Fibroblast of peridontal ligament (primary cell): ENCODE results near the gene NFIC.
A peak's percentile ranks its signal among the peaks of the same experiment; 100 is the strongest.
"Not testable (repeated sequence)": the region's sequence is repeated elsewhere in the genome, so short reads cannot be mapped to it uniquely, and the experiment has no call there.

Source experiments
- DNase-seq: peaks from one replicate; pipeline ENCODE4 v3.0.0-alpha.2; 2010; ENCODE audit errors: extremely low read depth

Gene NFIC

GRCh38 chr19:3420909-3421619, 54.7 kb downstream of the NFIC start:
- no peak for DNase-seq

- not testable (repeated sequence) for DNase-seq
These were observed 55.3 kb downstream of the NFIC start for GRCh38 chr19:3421656-3422055.

- DNase-seq = no peak
These were observed 56.9 kb downstream of the NFIC start for GRCh38 chr19:3423183-3423829.

- DNase-seq = no peak
These were observed 60.0 kb downstream of the NFIC start for GRCh38 chr19:3426433-3426832.

GRCh38 chr19:3430366-3430680, 63.9 kb downstream of the NFIC start:
- DNase-seq = peak; percentile 30

GRCh38 chr19:3431760-3432397, 65.5 kb downstream of the NFIC start:
- no peak for DNase-seq

- no peak for DNase-seq
These were observed 66.9 kb downstream of the NFIC start for GRCh38 chr19:3433313-3433712.

GRCh38 chr19:3433805-3434540, 67.6 kb downstream of the NFIC start:
- DNase-seq = no peak

GRCh38 chr19:3434630-3435553, 68.5 kb downstream of the NFIC start:
- DNase-seq = peak; percentile 89

- no peak for DNase-seq
These were observed 73.7 kb downstream of the NFIC start for GRCh38 chr19:3440082-3440481.

- no peak for DNase-seq
These were observed 75.0 kb downstream of the NFIC start for GRCh38 chr19:3441089-3441985.

GRCh38 chr19:3441986-3442329, 75.6 kb downstream of the NFIC start:
- DNase-seq = no peak

GRCh38 chr19:3442487-3443071, 76.2 kb downstream of the NFIC start:
- no peak for DNase-seq

- peak; percentile 33 for DNase-seq
These were observed 77.7 kb downstream of the NFIC start for GRCh38 chr19:3443840-3444694.

GRCh38 chr19:3444695-3445234, 78.4 kb downstream of the NFIC start:
- no peak for DNase-seq

- not testable (repeated sequence) for DNase-seq
These were observed 80.3 kb downstream of the NFIC start for GRCh38 chr19:3446657-3447056.

- no peak for DNase-seq
These were observed 82.4 kb downstream of the NFIC start for GRCh38 chr19:3448616-3449334.

GRCh38 chr19:3450796-3451411, 84.5 kb downstream of the NFIC start:
- peak; percentile 100 for DNase-seq
